Neutrophil (primary cell): Measurements from ENCODE around the gene GNG13.

Experiments used
- H3K27ac ChIP-seq: fragments of 200-600 bp; sonication (generic); 2 replicates; pipeline ENCODE4 v1.5.1; 2016; ENCODE audit warnings: mild to moderate bottlenecking, moderate library complexity
- H3K27me3 ChIP-seq: fragments of 200-600 bp; sonication (generic); 2 replicates; pipeline ENCODE4 v1.6.0; 2016; ENCODE audit warnings: mild to moderate bottlenecking
- H3K36me3 ChIP-seq: fragments of 200-600 bp; sonication (generic); 2 replicates; pipeline ENCODE4 v1.5.1; 2017
- H3K4me1 ChIP-seq, 2 experiments: fragments of 200-600 bp in 1 of 2; sonication (generic) in 1 of 2; 1 replicate in 1 of 2; 2 replicates in 1 of 2; pipeline versions ENCODE4 v1.5.1 to v1.6.1; 2013 to 2016; ENCODE audit warnings: low read depth in 1 of 2, low read length in 1 of 2, mild to moderate bottlenecking in 1 of 2, moderate library complexity in 1 of 2; ENCODE audit not compliant: control insufficient read depth in 1 of 2, insufficient read depth in 1 of 2
- H3K4me3 ChIP-seq, 2 experiments: fragments of 200-600 bp in 1 of 2; sonication (generic) in 1 of 2; 1 replicate in 1 of 2; 2 replicates in 1 of 2; pipeline ENCODE4 v1.5.1; 2013 to 2016; ENCODE audit warnings: low read depth in 1 of 2, low read length in 1 of 2, mild to moderate bottlenecking in 1 of 2, moderate library complexity in 1 of 2
- H3K9me3 ChIP-seq: fragments of 200-600 bp; sonication (generic); 2 replicates; pipeline ENCODE4 v1.5.1; 2016
- CTCF ChIP-seq: fragments of 200-600 bp; sonication (generic); IDR thresholded peaks from 2 replicates; pipeline ENCODE4 v1.5.1; 2016; ENCODE audit warnings: antibody characterized with exemption

The GNG13 gene

DNA sequence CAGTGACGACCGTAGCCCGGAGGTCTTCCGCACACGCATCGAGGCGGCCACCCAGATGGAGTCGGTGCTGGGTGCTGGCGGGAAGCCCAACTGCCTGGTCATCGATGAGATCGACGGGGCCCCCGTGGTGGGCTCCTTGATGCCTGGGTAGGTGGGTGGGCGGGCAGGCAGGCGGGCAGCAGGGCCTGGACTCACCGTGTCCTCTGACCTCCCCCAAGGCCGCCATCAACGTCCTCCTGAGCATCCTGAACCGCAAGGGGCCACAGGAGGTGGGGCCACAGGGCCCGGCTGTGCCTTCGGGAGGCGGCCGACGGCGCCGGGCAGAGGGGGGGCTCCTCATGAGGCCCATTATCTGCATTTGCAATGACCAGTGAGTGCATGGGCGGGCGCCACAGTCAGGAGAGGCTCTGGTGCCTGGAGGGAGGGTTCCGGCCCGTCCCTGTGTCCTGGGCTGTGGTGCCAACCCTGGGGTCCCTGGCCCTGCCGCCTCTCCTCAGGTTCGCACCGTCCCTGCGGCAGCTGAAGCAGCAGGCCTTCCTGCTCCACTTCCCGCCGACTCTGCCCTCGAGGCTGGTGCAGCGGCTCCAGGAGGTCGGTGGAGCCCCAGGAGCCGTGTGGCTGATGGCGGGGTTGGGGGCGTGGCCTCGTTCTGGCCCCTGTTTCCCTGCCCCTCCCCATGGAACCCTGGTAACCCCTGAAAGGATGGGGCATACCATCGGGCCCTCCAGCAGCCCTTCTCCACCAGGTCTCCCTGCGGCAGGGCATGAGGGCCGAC lies 8.1 kb downstream of the GNG13 start:
- Histone ChIP-seq H3K27ac (no peak overlapping the region), H3K36me3 (peaks cover 32% of the 10 kb centered on the region), H3K27me3 (no peaks in the 10 kb centered on the region), H3K4me3 (no peak overlapping the region), H3K4me1 (peaks cover 14% of the 10 kb centered on the region in 2 experiments), H3K9me3 (no peaks in the 10 kb centered on the region)
- TF ChIP-seq CTCF: no peak

- no peak for TF ChIP-seq CTCF
- no peaks in the 10 kb centered on the region for H3K27me3 ChIP-seq
- no peaks in the 10 kb centered on the region for H3K9me3 ChIP-seq
- H3K36me3 ChIP-seq: peaks cover 42% of the 10 kb centered on the region
- no peak overlapping the region for H3K27ac ChIP-seq
- H3K4me1 ChIP-seq: peaks cover 19 to 20% of the 10 kb centered on the region in 2 experiments
- no peak overlapping the region for H3K4me3 ChIP-seq
These were observed 9.4 kb downstream of the GNG13 start for GRCh38 chr16:791131-791530.

GRCh38 chr16:790086-790485 lies 10.4 kb downstream of the GNG13 start:
- peaks cover 52% of the 10 kb centered on the region for H3K36me3 ChIP-seq
- no peaks in the 10 kb centered on the region for H3K27me3 ChIP-seq
- TF ChIP-seq CTCF: no peak
- no peak overlapping the region for H3K4me3 ChIP-seq
- peaks cover 19 to 20% of the 10 kb centered on the region in 2 experiments for H3K4me1 ChIP-seq
- H3K9me3 ChIP-seq: no peaks in the 10 kb centered on the region
- no peak overlapping the region for H3K27ac ChIP-seq

GRCh38 chr16:789191-789850 lies 11.2 kb downstream of the GNG13 start:
- Histone ChIP-seq H3K4me3 (peak overlapping the region; percentile 85 to 96), H3K9me3 (no peaks in the 10 kb centered on the region), H3K4me1 (peaks cover 19 to 20% of the 10 kb centered on the region in 2 experiments), H3K27me3 (no peaks in the 10 kb centered on the region), H3K27ac (no peak overlapping the region), H3K36me3 (peaks cover 57% of the 10 kb centered on the region)
- TF ChIP-seq CTCF: no peak

GRCh38 chr16:788399-789126 lies 12.0 kb downstream of the GNG13 start, which contains the start of gene CHTF18:
TSS of gene CHTF18 (plus strand) at chr16:788620. CDS start at chr16:788685, 65 bp downstream.
- Histone ChIP-seq H3K4me1 (peaks cover 19 to 20% of the 10 kb centered on the region in 2 experiments), H3K36me3 (peaks cover 50% of the 10 kb centered on the region), H3K27ac (peak within 1 kb of the TSS; percentile 74), H3K4me3 (peak within 1 kb of the TSS; percentile 85 to 96), H3K9me3 (no peaks in the 10 kb centered on the region), H3K27me3 (peaks cover 3% of the 10 kb centered on the region)
- TF ChIP-seq CTCF: no peak
